CD14-positive monocyte (primary cell): Measurements from ENCODE around the gene GRB14. TPM values are rescaled to one million over a fixed set of nuclear protein-coding genes. Genes with fewer than 3 reads are reported as not detected.

ENCODE experiments used
- DNase-seq, 3 donors: peaks; one replicate each; pipeline ENCODE4 v3.0.0-alpha.2; 2011 to 2022
- H2AFZ ChIP-seq: 2 replicates; pipeline ENCODE4 v1.6.0; 2012; ENCODE audit warnings: mild to moderate bottlenecking, low read depth, low read length, inconsistent platforms; ENCODE audit not compliant: insufficient read depth, poor library complexity, severe bottlenecking
- H3K27ac ChIP-seq, 2 donors: 1 replicate in 1 of 2; 2 replicates in 1 of 2; pipeline ENCODE4 v1.5.1; 2012 to 2013; ENCODE audit warnings: low read length in 2 of 2, control low read depth in 1 of 2, inconsistent platforms in 1 of 2, low read depth in 1 of 2, mild to moderate bottlenecking in 1 of 2
- H3K27me3 ChIP-seq, 2 donors: one replicate each; pipeline versions ENCODE4 v1.6.0 to v1.6.1; 2011 to 2013; ENCODE audit warnings: low read length in 2 of 2; ENCODE audit not compliant: control insufficient read depth in 2 of 2, insufficient read depth in 2 of 2
- H3K36me3 ChIP-seq, 2 donors: replicated peaks in 1 of 2; 1 replicate in 1 of 2; 2 replicates in 1 of 2; pipeline versions ENCODE4 v1.5.1 to v1.6.1; 2012 to 2013; ENCODE audit warnings: low read length in 2 of 2, control low read depth in 1 of 2, inconsistent platforms in 1 of 2, mild to moderate bottlenecking in 1 of 2; ENCODE audit not compliant: insufficient read depth in 2 of 2, control insufficient read depth in 1 of 2
- H3K4me1 ChIP-seq, 2 donors: 1 replicate in 1 of 2; 2 replicates in 1 of 2; pipeline versions ENCODE4 v1.5.1 to v1.6.1; 2012 to 2013; ENCODE audit warnings: low read length in 2 of 2, control low read depth in 1 of 2, inconsistent platforms in 1 of 2, mild to moderate bottlenecking in 1 of 2, moderate library complexity in 1 of 2; ENCODE audit not compliant: insufficient read depth in 2 of 2, control insufficient read depth in 1 of 2
- H3K4me2 ChIP-seq: replicated peaks from 2 replicates; pipeline ENCODE3; 2012; ENCODE audit warnings: low read length, moderate library complexity, mild to moderate bottlenecking; ENCODE audit not compliant: poor library complexity, severe bottlenecking; ENCODE audit errors: extremely low read depth
- H3K4me3 ChIP-seq, 3 experiments: fragments of 200-600 bp in 1 of 3; sonication (generic) in 1 of 3; replicated peaks in 1 of 3; 1 replicate in 2 of 3; 2 replicates in 1 of 3; pipeline ENCODE4 v1.5.1; 2011 to 2013; ENCODE audit warnings: low read length in 3 of 3, mild to moderate bottlenecking in 3 of 3, control low read depth in 2 of 3, low read depth in 2 of 3, inconsistent platforms in 1 of 3, moderate library complexity in 1 of 3
- H3K79me2 ChIP-seq: 2 replicates; pipeline ENCODE4 v1.6.0; 2012; ENCODE audit warnings: mild to moderate bottlenecking, control low read depth, inconsistent platforms, low read length, moderate library complexity; ENCODE audit not compliant: insufficient read depth
- H3K9ac ChIP-seq: 2 replicates; pipeline ENCODE4 v1.6.0; 2017; ENCODE audit warnings: low read length, mild to moderate bottlenecking; ENCODE audit not compliant: insufficient read depth, poor library complexity, severe bottlenecking
- H3K9me3 ChIP-seq, 2 donors: replicated peaks in 1 of 2; 1 replicate in 1 of 2; 2 replicates in 1 of 2; pipeline versions ENCODE4 v1.5.1 to v1.6.1; 2012 to 2013; ENCODE audit warnings: low read length in 2 of 2, control low read depth in 1 of 2; ENCODE audit not compliant: control insufficient read depth in 1 of 2, insufficient read depth in 1 of 2
- H4K20me1 ChIP-seq: 2 replicates; pipeline ENCODE4 v1.6.0; 2012; ENCODE audit warnings: mild to moderate bottlenecking, low read length, control low read depth, moderate library complexity; ENCODE audit not compliant: insufficient read depth
- H3K27ac Mint-ChIP-seq, 7 donors: one replicate each; pipeline ENCODE4 v1.8.0; 2020; ENCODE audit warnings: mild to moderate bottlenecking in 7 of 7, mixed read lengths in 7 of 7, moderate library complexity in 6 of 7, inconsistent platforms in 2 of 7
- H3K27me3 Mint-ChIP-seq, 3 donors: one replicate each; pipeline ENCODE4 v1.8.0; 2021 to 2022; ENCODE audit warnings: low read depth in 3 of 3, mild to moderate bottlenecking in 3 of 3, mixed read lengths in 3 of 3, moderate library complexity in 3 of 3, inconsistent platforms in 1 of 3
- H3K36me3 Mint-ChIP-seq, 2 donors: one replicate each; pipeline ENCODE4 v1.8.0; 2020; ENCODE audit warnings: mixed read lengths in 2 of 2, inconsistent platforms in 1 of 2, mild to moderate bottlenecking in 1 of 2
- H3K4me1 Mint-ChIP-seq: one replicate; pipeline ENCODE4 v1.8.0; 2020; ENCODE audit warnings: mild to moderate bottlenecking, mixed read lengths
- H3K4me3 Mint-ChIP-seq, 2 donors: one replicate each; pipeline ENCODE4 v1.8.0; 2020; ENCODE audit warnings: mild to moderate bottlenecking in 2 of 2, mixed read lengths in 2 of 2, moderate library complexity in 1 of 2
- H3K9me3 Mint-ChIP-seq, 7 donors: one replicate each; pipeline ENCODE4 v1.8.0; 2020 to 2022; ENCODE audit warnings: mixed read lengths in 7 of 7, mild to moderate bottlenecking in 6 of 7, moderate library complexity in 6 of 7, inconsistent platforms in 2 of 7
- WGBS: methylation state at CpG from one replicate; pipeline ENCODE4 v1.1.5; 2013; ENCODE audit warnings: missing lambda C conversion rate; ENCODE audit not compliant: insufficient coverage; 5-methylcytosine and 5-hydroxymethylcytosine counted together
- intact Hi-C, 2 donors: fragments of 100-400 bp; cut with micrococcal nuclease; formaldehyde crosslinking; loops; one replicate each; pipeline versions ENCODE4 v1.15.0 to v1.15.1; 2023
- polyA plus RNA-seq, 3 donors: library from polyadenylated mRNA; depleted of rRNA in 1 of 3; unstranded in 2 of 3; stranded (reverse) in 1 of 3; fragments of 300-500 nt in 2 of 3; fragments of >200 nt in 1 of 3; fragmentation: Illumina TruSeq in 2 of 3; gene quantifications; 1 replicate in 2 of 3; 2 replicates in 1 of 3; pipeline ENCODE4 v1.2.3, GENCODE V29; 2012 to 2021
- TF ChIP-seq, protein P1 (sequence below): fragments of 200-600 bp; IDR thresholded peaks from one replicate; pipeline ENCODE4 v1.8.0; 2022; ENCODE audit warnings: antibody characterized with exemption, mild to moderate bottlenecking

The GRB14 gene
- polyA plus RNA-seq, 3 donors, result 0.20 to 0.28 TPM; not detected in 1

DNA sequence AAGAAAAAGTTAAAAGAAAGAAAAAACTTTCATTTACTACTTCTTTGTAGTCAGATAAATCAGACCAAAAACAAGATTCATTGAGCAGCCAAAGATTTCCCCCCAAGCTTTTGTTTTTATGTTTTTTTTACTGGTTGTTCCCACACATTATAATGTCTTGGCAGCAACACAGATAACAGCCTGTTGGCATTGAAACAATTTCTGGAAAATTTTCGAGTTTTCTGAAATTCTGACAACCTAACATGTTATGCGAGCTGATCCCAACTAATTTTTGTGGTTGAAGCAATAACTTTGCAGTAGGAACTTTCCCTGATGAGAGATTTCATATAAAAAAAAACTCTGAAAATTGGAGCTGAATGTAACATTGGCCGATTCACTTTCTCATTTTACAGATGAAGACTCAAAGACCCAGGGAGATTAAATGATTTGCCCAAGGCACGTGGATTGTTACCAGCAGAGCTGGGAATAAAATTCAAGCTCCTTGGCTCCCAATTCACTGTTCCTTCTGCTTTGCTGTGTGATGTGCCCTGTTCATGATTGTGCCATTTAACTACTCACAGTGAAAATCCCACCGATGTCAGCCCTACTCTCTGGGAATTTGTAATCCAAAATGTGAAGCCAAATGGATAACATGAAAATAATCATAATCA lies 167.5 kb downstream of the GRB14 start:
- no peak overlapping the region for H3K27ac ChIP-seq
- no peak overlapping the region for H3K4me3 Mint-ChIP-seq
- TF ChIP-seq, protein P1, sequence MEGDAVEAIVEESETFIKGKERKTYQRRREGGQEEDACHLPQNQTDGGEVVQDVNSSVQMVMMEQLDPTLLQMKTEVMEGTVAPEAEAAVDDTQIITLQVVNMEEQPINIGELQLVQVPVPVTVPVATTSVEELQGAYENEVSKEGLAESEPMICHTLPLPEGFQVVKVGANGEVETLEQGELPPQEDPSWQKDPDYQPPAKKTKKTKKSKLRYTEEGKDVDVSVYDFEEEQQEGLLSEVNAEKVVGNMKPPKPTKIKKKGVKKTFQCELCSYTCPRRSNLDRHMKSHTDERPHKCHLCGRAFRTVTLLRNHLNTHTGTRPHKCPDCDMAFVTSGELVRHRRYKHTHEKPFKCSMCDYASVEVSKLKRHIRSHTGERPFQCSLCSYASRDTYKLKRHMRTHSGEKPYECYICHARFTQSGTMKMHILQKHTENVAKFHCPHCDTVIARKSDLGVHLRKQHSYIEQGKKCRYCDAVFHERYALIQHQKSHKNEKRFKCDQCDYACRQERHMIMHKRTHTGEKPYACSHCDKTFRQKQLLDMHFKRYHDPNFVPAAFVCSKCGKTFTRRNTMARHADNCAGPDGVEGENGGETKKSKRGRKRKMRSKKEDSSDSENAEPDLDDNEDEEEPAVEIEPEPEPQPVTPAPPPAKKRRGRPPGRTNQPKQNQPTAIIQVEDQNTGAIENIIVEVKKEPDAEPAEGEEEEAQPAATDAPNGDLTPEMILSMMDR, result no peak
- no peaks in the 10 kb centered on the region for H3K36me3 ChIP-seq
- no peaks in the 10 kb centered on the region for H4K20me1 ChIP-seq
- H3K27me3 Mint-ChIP-seq, result peaks cover 0 to 1% (median 0%) of the 10 kb centered on the region in 3 donors
- intact Hi-C loops, result no loop called here
- H3K4me3 ChIP-seq, result no peak overlapping the region
- no peak overlapping the region for H3K27ac Mint-ChIP-seq
- 93% methylated on average over 2 of the region's 5 CpGs for WGBS
- no peaks in the 10 kb centered on the region for H3K4me1 Mint-ChIP-seq
- H3K4me1 ChIP-seq, result no peaks in the 10 kb centered on the region
- H2AFZ ChIP-seq, result no peak overlapping the region
- no peaks in the 10 kb centered on the region for H3K36me3 Mint-ChIP-seq
- H3K9me3 ChIP-seq, result no peaks in the 10 kb centered on the region
- no peak overlapping the region for H3K9ac ChIP-seq
- peaks cover 0 to 2% (median 0%) of the 10 kb centered on the region in 7 donors for H3K9me3 Mint-ChIP-seq
- no peak for DNase-seq
- H3K27me3 ChIP-seq, result no peaks in the 10 kb centered on the region
- no peak overlapping the region for H3K4me2 ChIP-seq
- H3K79me2 ChIP-seq, result no peaks in the 10 kb centered on the region

GRCh38 chr2:164450278-164450677 lies 171.0 kb downstream of the GRB14 start:
- no peaks in the 10 kb centered on the region for H4K20me1 ChIP-seq
- no peak overlapping the region for H2AFZ ChIP-seq
- H3K36me3 Mint-ChIP-seq, result no peaks in the 10 kb centered on the region
- H3K4me3 Mint-ChIP-seq, result no peak overlapping the region
- no peak overlapping the region for H3K9ac ChIP-seq
- no peak overlapping the region for H3K27ac Mint-ChIP-seq
- H3K9me3 Mint-ChIP-seq, result peaks cover 0 to 1% (median 0%) of the 10 kb centered on the region in 7 donors
- no peaks in the 10 kb centered on the region for H3K27me3 ChIP-seq
- no peaks in the 10 kb centered on the region for H3K4me1 Mint-ChIP-seq
- H3K27ac ChIP-seq, result no peak overlapping the region
- no peak for DNase-seq
- H3K27me3 Mint-ChIP-seq, result peaks cover 0 to 1% (median 0%) of the 10 kb centered on the region in 3 donors
- no peak overlapping the region for H3K4me2 ChIP-seq
- no peaks in the 10 kb centered on the region for H3K36me3 ChIP-seq
- no peaks in the 10 kb centered on the region for H3K79me2 ChIP-seq
- H3K4me1 ChIP-seq, result no peaks in the 10 kb centered on the region
- TF ChIP-seq, protein P1, result no peak
- no peak overlapping the region for H3K4me3 ChIP-seq
- 100% methylated on average over 2 of the region's 2 CpGs for WGBS
- no peaks in the 10 kb centered on the region for H3K9me3 ChIP-seq
- intact Hi-C loops, result no loop called here
